Activated CD4-positive, CD25-positive, alpha-beta regulatory T cell treated with anti-CD3 and anti-CD28 coated beads, Interleukin-2, amount 50 U/mL, for 16 hours (primary cell): ENCODE results near the gene PHRF1.
"Not testable (repeated sequence)": the region's sequence is repeated elsewhere in the genome, so short reads cannot be mapped to it uniquely, and the experiment has no call there.

Source experiments
- DNase-seq: peaks from one replicate; pipeline ENCODE4 v3.0.0-alpha.2; 2020; ENCODE audit warnings: low read depth, low spot score

Gene PHRF1

DNA sequence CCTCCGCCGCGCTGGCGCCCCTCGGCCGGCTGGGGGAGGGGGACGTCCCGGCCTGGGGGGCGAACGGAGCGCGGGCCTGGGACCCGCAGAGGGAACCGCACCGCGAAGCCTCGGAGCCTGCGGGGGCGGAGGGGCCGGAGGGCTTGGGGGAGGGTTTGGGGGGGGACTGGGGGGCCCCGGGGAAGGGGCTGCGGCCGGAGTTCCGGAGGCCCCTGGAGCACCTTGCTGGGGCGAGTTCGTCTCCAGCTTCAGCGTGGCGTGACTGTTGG lies 51.0 kb downstream of the PHRF1 start:
- no peak for DNase-seq

DNA sequence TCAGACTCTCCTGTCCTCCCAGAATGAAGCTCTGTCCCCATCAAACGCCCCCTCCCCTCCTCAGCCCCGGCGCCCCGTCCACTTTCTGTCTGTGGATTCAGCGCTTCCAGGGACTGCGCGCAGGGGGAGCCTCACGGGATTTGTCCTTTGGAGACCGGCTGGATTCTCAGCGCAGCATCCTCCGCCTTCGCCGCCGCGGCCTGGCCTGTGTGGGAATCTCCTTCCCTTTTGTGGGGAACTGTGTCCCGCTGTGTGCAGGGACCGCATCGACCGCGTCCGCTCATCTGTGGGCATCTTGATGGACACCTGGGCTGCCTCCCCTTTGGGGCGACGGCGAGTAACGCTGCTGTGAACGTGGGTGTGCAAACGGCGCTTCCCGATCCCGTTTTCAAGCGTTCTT lies 51.8 kb downstream of the PHRF1 start:
- no peak for DNase-seq

DNA sequence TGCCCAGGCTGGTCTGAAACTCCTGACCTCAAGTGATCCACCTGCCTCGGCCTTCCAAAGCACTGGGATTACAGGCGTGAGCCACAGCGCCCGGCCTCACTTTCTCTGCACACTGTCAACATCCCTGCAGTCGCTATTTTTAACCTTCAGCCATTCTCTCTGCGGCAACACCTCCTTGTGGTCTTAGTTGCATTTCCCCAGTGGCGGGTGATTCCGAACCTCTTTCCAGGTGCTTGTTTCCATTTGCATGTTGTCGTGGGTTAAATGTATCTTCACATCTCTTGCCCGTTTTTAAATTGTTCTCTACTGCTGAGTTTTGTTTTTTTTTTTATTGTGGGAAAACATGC lies 52.9 kb downstream of the PHRF1 start:
- DNase-seq: no peak

DNA sequence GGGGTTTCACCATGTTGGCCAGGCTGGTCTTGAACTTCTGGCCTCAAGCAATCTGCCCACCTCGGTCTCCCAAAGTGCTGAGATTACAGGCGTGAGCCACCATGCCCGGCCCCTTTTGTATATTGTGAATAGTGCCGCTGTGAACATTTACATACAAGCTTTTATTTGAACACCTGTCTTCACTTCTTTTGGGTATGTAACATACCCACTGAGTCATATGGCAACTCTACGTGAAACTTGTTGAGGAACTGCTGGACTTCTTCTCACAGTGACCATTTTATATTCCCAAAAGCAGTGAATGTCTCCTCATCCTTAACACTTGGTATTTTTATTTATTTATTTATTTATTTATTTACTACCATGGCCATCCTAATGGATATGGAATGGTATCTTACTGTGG lies 54.6 kb downstream of the PHRF1 start:
- no peak for DNase-seq

DNA sequence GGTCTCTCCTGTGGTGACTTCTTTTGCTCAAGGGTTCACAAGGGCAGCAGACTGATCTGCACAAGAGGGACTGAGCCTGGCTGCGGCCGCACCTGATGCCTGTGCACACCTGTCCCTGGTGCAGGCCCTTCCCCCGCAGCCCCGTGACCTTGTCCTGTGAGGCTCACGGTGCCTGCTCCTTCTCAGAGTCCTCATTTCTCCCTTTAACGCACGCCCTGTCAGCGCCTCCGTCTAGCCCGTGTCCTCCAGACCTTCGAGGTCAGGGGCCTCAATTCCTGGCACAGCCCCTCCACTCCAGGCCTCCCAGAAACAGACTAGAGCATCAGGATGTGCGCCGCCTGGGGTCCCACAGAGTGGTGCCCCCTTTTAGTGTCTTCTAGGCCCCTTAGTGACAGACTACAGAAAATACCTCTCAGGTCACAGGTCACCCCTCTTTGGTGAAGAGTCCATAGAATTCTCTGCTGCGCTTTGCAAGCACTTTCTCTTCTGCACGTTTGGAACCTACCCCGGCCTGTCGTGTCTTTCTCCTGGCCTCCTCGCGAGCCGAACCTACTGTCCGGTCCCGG lies 59.8 kb downstream of the PHRF1 start:
- DNase-seq: no peak

DNA sequence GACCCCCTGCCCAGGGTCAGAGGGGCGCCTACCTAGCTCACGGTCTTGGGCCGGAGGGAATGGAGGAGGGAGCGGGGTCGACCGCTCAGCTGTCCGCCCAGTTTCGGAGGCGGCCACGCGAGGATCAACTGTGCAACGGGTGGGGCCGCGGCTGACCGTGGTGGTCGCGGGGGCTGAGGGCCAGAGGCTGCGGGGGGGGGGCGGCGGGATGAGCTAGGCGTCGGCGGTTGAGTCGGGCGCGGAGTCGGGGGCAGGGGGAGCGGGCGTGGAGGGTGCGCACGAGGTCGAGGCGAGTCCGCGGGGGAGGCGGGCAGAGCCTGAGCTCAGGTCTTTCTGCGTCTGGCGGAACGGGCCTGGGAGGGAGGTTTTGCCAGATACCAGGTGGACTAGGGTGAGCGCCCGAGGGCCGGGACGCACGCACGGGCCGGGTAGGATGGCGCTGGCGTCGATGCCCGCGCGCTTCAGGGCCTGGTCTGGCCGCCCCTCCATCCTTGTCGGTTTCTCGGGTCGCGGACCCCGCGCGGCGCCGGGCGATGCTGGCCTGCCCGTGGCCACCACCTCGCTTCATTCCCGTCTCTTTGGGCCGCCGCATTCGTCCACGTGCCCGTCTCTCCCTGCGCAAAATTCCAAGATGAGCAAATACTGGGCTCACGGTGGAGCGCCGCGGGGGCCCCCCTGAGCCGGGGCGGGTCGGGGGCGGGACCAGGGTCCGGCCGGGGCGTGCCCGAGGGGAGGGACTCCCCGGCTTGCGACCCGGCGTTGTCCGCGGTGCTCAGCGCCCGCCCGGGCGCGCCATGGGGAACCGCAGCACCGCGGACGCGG lies 60.5 kb downstream of the PHRF1 start, which contains the start of gene DRD4:
TSS of gene DRD4 (plus strand) at position 759 of the 822 bp plus-strand sequence. CDS start at position 795, 36 bp downstream.
- DNase-seq: no peak

DNA sequence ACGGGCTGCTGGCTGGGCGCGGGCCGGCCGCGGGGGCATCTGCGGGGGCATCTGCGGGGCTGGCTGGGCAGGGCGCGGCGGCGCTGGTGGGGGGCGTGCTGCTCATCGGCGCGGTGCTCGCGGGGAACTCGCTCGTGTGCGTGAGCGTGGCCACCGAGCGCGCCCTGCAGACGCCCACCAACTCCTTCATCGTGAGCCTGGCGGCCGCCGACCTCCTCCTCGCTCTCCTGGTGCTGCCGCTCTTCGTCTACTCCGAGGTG lies 61.0 kb downstream of the PHRF1 start:
- no peak for DNase-seq

DNA sequence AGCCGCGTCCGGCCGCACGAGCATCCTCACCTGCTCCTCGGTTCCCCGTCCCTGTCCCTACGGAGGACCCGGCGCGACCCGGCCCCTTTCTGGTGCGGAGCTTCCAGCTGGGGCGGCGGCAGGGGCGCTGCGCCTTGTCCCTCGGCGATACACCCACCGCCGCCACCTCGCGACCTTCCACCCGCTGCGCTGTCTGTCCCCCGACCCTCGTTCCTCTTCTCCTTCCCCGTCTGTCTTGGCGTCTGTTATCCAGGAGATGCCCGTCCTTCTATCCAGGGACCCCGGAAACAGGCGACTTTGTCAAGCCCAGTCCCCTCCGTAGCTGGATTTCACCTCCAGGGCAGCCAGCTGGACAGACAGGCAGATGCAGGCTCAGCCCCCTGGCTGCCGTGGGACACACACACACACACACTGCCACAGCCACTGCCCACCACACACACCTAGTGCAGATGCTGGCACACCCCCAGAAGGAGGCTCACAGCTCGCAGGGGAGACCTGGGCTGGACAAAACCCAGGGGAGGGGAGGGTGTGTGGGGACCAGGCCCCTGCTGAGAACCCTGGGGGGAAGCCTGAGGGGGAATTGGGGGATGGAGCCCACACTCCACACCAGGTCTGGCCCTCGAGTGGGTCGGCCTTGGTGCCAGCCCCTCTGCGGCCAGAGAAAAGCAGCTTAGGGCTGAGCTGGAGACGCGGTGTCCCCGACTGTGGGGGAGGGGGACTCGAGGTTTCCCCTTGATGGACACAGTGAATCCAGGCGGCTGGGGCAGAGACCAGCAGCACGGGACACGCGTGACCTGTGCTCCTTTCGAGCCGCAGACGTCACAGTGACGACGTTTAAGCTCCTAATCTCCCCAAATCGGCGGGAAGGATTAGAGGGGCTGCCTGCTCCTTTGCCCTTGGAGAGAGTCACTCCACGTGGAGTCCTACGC lies 61.6 kb downstream of the PHRF1 start:
- DNase-seq: no peak

DNA sequence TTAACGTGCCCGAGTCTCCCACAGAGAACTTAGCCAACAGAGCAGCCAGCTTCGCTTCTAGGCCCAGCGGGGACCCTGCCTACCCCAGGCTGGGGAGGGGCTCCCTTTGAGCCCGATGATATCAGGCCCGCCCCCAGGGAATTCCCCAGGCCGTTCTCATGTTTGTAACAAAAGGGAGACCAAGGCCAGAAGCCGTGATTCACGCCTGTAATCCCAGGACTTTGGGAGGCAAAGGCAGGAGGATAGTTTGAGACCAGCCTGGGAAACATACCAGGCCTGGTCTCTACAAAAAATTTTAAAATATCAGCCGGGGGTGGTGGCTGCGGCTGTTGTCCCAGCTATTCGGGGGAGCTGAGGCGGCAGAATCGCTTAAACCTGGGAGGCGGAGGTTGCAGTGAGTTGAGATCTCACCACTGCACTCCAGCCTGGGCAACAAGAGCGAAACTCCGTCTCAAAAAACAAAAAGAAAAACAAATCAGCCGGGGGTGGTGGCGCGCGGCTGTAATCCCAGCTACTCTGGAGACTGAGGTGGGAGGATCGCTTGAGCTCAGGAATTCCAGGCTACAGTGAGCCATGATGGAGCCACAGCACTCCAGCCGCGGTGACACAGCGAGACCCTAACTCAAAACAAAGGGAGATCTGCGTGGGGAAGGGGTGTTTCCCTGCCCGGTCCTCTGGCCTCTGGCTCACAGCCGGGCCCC lies 62.5 kb downstream of the PHRF1 start:
- no peak for DNase-seq

DNA sequence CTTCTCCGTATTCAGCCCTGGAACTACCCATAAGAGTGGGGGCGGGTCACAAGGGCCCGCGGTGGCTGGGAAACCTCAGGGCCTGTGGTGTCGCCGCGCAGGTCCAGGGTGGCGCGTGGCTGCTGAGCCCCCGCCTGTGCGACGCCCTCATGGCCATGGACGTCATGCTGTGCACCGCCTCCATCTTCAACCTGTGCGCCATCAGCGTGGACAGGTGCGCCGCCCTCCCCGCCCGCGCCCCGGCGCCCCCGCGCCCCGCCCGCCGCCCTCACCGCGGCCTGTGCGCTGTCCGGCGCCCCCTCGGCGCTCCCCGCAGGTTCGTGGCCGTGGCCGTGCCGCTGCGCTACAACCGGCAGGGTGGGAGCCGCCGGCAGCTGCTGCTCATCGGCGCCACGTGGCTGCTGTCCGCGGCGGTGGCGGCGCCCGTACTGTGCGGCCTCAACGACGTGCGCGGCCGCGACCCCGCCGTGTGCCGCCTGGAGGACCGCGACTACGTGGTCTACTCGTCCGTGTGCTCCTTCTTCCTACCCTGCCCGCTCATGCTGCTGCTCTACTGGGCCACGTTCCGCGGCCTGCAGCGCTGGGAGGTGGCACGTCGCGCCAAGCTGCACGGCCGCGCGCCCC lies 63.2 kb downstream of the PHRF1 start:
- DNase-seq: no peak

DNA sequence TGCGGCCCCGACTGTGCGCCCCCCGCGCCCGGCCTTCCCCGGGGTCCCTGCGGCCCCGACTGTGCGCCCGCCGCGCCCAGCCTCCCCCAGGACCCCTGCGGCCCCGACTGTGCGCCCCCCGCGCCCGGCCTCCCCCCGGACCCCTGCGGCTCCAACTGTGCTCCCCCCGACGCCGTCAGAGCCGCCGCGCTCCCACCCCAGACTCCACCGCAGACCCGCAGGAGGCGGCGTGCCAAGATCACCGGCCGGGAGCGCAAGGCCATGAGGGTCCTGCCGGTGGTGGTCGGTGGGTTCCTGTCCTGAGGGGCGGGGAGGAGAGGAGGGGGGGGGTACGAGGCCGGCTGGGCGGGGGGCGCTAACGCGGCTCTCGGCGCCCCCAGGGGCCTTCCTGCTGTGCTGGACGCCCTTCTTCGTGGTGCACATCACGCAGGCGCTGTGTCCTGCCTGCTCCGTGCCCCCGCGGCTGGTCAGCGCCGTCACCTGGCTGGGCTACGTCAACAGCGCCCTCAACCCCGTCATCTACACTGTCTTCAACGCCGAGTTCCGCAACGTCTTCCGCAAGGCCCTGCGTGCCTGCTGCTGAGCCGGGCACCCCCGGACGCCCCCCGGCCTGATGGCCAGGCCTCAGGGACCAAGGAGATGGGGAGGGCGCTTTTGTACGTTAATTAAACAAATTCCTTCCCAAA lies 63.9 kb downstream of the PHRF1 start:
- DNase-seq: no peak

DNA sequence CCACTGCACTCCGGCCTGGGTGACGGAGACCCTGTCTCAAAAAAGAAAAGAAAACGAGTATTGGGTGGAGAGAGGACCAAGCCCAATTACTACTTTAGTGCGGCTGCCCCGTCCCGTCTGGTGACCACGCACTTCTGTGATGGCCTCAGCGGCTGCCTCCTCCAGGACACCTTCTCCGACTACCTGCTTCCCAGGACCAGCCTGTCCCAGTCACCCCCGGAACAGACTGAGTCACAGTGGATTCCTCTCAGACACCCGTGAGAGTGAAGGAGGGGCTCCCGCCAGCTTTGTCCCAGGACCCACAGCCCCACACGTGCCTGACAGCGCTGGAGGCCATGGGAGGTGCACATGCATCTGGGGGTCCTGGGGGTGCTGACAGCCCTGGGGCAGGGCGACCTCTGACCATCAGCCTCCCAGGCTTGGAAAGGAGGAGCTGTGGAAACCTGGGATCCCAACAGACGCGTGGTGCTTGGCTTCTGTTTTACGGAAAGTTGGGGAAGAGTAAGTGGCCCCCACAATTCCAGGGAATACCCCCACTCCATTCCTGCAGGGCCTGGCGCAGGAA lies 65.6 kb downstream of the PHRF1 start:
- DNase-seq: no peak

DNA sequence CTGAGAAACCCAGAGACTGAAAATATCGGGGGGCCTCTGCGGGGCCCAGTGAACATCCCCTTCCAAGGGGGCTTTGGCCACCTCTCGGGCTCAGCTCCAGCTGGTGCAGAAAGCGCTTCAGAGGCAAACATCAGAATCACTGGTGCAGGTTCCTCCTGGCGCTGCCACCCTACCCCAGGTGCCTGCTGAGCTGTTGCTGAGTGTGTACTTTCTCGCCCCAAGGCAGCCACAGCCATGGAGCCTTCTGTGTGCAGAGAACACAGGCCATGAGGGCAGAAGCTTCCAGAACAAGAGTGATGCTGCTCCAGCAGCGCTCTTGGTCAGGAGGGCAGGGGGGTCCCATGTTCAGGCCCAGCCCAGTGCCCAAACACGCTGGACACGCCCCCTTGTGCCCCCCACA lies 67.1 kb downstream of the PHRF1 start:
- no peak for DNase-seq

DNA sequence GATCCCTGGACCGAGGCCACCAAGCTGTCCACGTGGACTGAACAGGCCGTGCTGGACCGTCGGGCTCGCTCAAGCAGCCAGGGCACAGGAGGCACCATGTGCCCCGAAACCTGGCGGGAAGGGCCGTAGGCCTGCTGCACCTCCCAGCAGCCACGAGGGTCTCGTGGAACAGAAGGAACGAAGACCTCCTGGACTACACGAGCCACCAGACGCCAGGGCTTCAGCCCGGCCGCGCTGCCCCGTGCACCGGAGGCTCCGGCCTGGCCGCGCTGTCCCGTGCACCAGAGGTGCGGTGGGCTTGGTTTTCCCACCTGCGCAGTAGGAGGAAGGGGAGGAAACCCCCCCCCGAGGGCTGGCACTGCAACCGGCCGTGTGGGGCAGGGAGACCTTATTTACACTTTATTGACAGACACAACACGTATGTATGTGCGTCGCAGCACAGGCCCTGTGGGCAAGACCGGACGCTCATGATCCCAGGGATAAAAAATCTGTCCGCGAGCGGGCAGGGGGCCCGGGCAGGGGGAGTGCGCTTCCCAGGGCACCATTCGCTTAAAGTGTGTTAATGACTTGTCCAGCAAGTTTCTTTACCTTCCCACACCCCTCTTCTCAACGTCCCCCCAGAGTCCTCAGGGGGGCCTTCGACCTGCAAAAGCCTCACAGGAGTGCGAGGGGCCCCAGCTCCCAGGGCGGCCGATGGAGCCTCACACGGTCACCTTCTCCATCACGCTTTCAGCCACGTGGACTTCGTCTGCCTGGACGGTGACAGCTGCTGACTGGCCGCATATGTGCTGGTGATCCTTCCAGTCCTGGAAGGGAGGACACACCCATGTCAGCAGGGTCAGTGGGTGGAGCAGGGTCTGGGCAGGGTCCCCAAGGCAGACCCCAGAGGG lies 67.8 kb downstream of the PHRF1 start:
- no peak for DNase-seq

DNA sequence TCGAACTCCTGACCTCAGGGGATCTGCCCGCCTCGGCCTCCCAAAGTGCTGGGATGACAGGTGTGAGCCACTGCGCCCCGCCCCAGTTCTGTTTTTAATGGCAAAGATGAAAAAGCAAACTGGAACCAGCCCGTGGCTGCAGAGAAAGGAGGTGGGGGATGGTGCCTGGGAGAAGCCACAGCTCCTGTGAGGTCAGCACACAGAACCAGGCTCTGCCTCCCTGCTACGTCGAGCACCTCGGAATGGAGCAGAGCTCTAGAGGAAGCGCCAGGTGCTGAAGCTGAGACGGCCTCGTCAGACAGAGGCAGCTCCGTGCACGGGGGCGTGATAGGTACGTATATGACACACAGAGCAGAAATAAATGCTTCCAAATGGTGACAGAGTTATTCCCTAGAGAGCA lies 69.3 kb downstream of the PHRF1 start:
- no peak for DNase-seq

DNA sequence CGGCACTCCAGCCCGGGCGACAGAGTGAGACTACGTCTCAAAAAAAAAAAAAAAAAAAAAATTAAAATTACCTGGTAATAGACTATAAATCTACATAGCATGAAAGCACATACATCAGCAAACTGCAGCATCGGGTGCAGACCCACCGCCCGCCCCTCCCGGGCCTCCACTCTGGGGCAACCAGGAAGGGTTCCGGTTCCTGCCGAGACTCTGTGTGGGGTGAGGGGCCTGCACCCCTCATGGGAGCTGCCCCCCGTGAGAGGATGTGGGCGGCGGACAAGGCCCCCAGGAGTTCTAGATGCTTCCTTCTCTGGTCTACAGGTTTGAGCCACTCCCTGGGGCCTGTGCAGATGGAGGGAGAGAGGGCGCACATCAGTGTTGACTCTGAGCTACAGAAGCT lies 69.9 kb downstream of the PHRF1 start:
- no peak for DNase-seq

DNA sequence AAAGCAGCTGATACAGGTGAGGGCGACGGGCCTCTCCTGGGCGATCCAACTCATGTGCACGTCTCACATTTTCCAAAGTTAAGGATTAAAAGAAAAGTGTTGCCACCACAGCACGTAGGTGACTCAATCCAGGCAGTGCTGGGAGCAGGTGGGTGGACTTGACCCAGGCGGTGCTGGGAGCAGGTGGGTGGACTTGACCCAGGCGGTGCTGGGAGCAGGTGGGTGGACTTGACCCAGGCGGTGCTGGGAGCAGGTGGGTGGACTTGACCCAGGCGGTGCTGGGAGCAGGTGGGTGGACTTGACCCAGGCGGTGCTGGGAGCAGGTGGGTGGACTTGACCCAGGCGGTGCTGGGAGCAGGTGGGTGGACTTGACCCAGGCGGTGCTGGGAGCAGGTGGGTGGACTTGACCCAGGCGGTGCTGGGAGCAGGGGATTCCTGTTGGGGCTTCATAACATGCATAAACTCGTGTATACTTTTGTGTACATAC lies 71.4 kb downstream of the PHRF1 start:
- DNase-seq: not testable (repeated sequence)

DNA sequence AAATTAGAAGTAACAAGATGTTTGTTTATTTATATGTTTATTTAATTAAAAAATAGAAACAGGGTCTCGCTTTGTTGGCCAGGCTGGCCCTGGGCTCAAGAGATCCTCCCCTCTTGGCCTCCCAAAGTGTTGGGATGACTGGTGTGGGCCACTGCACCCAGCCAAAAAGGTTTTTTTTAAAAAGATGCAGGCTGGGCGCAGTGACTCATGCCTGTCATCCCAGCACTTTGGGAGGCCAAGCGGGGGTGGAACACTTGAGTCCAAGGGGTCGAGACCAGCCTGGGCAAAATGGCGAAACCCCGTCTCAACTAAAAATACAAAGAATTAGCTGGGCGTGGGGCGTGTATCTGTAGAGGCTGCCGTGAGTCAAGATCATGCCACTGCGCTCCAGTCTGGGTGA lies 74.2 kb downstream of the PHRF1 start:
- no peak for DNase-seq

DNA sequence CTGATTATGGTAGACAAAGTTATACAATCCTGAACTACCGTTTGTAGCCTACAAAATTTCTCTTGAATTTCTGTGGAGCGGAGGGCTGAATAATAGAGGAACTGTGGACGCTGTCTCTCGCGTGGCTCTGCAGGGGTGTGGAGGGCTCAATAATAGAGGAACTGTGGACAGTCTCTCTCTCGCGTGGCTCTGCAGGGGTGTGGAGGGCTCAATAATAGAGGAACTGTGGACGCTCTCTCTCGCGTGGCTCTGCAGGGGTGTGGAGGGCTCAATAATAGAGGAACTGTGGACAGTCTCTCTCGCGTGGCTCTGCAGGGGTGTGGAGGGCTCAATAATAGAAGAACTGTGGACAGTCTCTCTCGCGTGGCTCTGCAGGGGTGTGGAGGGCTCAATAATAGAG lies 76.9 kb downstream of the PHRF1 start:
- DNase-seq: not testable (repeated sequence)

DNA sequence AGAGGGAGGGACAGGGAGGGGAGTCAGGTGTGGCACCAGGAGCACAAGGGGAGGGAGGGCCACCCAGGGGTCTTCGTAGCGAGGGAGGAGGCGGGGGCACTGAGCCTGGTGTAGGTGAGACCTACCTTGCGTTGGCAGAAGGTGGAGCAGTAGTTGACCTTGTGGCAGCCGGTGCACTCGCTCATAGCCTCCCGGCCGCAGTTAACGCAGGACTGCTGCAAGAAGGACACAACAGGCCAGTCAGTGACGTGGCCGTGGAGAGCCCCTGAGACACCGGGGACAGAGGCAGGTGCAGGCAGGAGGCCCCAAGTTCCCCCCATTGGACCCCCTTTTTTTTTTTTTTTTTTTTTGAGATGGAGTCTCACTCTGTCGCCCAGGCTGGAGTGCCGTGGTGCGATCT lies 77.6 kb downstream of the PHRF1 start:
- DNase-seq: no peak
